K562 (cell line): ENCODE measurements around the gene CENPO. TPM values are rescaled to one million over a fixed set of nuclear protein-coding genes. Genes with fewer than 3 reads are reported as not detected.

Experiments
- ATAC-seq: fragments of 200-7000 bp; cut with Tn5 transposase; 3 replicates; pipeline ENCODE4 v1.9.1; 2020; ENCODE audit warnings: moderate library complexity
- BruUV-seq: library from RNA; stranded (reverse); fragments of 400-500 nt; replicated peaks from 2 replicates; lab custom pipeline; 2021; lab: Mats Ljungman, UMichigan
- CTCF ChIA-PET: fragments of 300-600 bp; formaldehyde crosslinking; extraction: SDS; loops from one replicate; lab custom pipeline; 2021; ENCODE audit warnings: low intra/inter-chr PET ratio; lab: Yijun Ruan, JAX
- POLR2A ChIA-PET: fragments of 300-600, 350-650 bp; sonication (Branson Sonifier 250); formaldehyde crosslinking; extraction: SDS; loops from one replicate; lab custom pipeline; 2021; ENCODE audit warnings: antibody characterized with exemption, inconsistent platforms; lab: Yijun Ruan, JAX
- DNase-seq, 4 experiments: peaks; one replicate each; pipeline versions ENCODE4 v3.0.0 to v3.0.0-alpha.2; 2011 to 2018; ENCODE audit warnings: low spot score in 3 of 4, mixed read lengths in 3 of 4; ENCODE audit errors: extremely low read depth in 1 of 4
- FAIRE-seq: peaks from 2 replicates; lab custom pipeline; 2011; peaks lifted over from hg19 to GRCh38; lab: Jason Lieb, UNC
- H2AFZ ChIP-seq: 2 replicates; pipeline ENCODE4 v1.6.0; 2011; ENCODE audit warnings: low read depth, low read length, control low read depth, inconsistent platforms
- H3K27ac ChIP-seq: fragments of 200-600 bp; 3 replicates; pipeline ENCODE4 v1.8.0; 2011; ENCODE audit warnings: low read depth, mild to moderate bottlenecking, control low read depth, inconsistent platforms, low read length, moderate library complexity, mixed read lengths; ENCODE audit errors: extremely low read depth
- H3K27me3 ChIP-seq, 2 experiments: fragments of 300-600 bp in 1 of 2; 2 replicates in 1 of 2; 3 replicates in 1 of 2; pipeline versions ENCODE4 v1.6.0 to v1.8.0; 2011; ENCODE audit warnings: inconsistent platforms in 2 of 2, low read length in 2 of 2, mild to moderate bottlenecking in 1 of 2, mixed read lengths in 1 of 2, moderate library complexity in 1 of 2; ENCODE audit not compliant: control insufficient read depth in 2 of 2, insufficient read depth in 2 of 2
- H3K36me3 ChIP-seq: fragments of 300-600 bp; 3 replicates; pipeline ENCODE4 v1.8.0; 2011; ENCODE audit warnings: mild to moderate bottlenecking, low read length, inconsistent platforms; ENCODE audit not compliant: control insufficient read depth, insufficient read depth
- H3K4me1 ChIP-seq, 2 experiments: fragments of 200-600 bp in 1 of 2; replicated peaks in 1 of 2; 2 replicates in 1 of 2; 3 replicates in 1 of 2; pipeline versions ENCODE4 v1.5.1 to v1.8.0; 2011; ENCODE audit warnings: inconsistent platforms in 2 of 2, low read length in 2 of 2, mild to moderate bottlenecking in 1 of 2, mixed read lengths in 1 of 2, moderate library complexity in 1 of 2; ENCODE audit not compliant: control insufficient read depth in 2 of 2, insufficient read depth in 2 of 2
- H3K4me2 ChIP-seq: 2 replicates; pipeline ENCODE4 v1.6.1; 2011; ENCODE audit warnings: low read length, control low read depth, inconsistent platforms, mixed read lengths; ENCODE audit not compliant: insufficient read depth
- H3K4me3 ChIP-seq: fragments of 200-600 bp; sonication (generic), shearing (Covaris generic); 2 replicates; pipeline ENCODE4 v1.5.1; 2016; ENCODE audit warnings: control low read depth, inconsistent platforms
- H3K79me2 ChIP-seq: fragments of 200-600 bp; 3 replicates; pipeline ENCODE4 v1.8.0; 2011; ENCODE audit warnings: low read length, inconsistent platforms; ENCODE audit not compliant: control insufficient read depth, insufficient read depth
- H3K9ac ChIP-seq, 2 experiments: 2 replicates each; pipeline versions ENCODE4 v1.6.0 to v1.6.1; 2011; ENCODE audit warnings: low read depth in 2 of 2, low read length in 2 of 2, control low read depth in 1 of 2, inconsistent platforms in 1 of 2, mild to moderate bottlenecking in 1 of 2, mixed read lengths in 1 of 2; ENCODE audit not compliant: insufficient read depth in 1 of 2
- H3K9me1 ChIP-seq: one replicate; pipeline ENCODE4 v1.6.0; 2011; ENCODE audit warnings: inconsistent platforms, mild to moderate bottlenecking, low read length, moderate library complexity; ENCODE audit not compliant: control insufficient read depth, insufficient read depth
- H3K9me3 ChIP-seq: replicated peaks from 2 replicates; pipeline ENCODE4 v1.5.1; 2011; ENCODE audit warnings: low read depth, low read length, inconsistent platforms; ENCODE audit not compliant: control insufficient read depth, insufficient read depth
- H4K20me1 ChIP-seq: replicated peaks from 2 replicates; pipeline ENCODE4 v1.6.1; 2011; ENCODE audit warnings: low read length, inconsistent platforms, mixed read lengths; ENCODE audit not compliant: control insufficient read depth, insufficient read depth
- ARHGAP35 ChIP-seq: fragments of 450-650 bp; IDR thresholded peaks from 2 replicates; pipeline ENCODE4 v1.6.1; 2018; ENCODE audit not compliant: partially characterized antibody
- CHD2 ChIP-seq: IDR thresholded peaks from 2 replicates; pipeline ENCODE4 v1.6.1; 2011; ENCODE audit warnings: low read depth, low read length
- GATAD2B ChIP-seq: fragments of 450-650 bp; IDR thresholded peaks from 2 replicates; pipeline ENCODE4 v1.6.1; 2017; ENCODE audit warnings: mild to moderate bottlenecking, borderline replicate concordance
- KAT2B ChIP-seq: IDR thresholded peaks from one replicate; pipeline ENCODE4 v1.6.1; 2012; ENCODE audit warnings: low read depth, mild to moderate bottlenecking, control low read depth, inconsistent platforms, low read length, moderate library complexity
- MYC ChIP-seq, 2 experiments: fragments of 250-450 bp in 1 of 2; sonication (Bioruptor Pico) in 1 of 2; IDR thresholded peaks; 2 replicates each; pipeline versions ENCODE4 v1.5.1 to v1.6.1; 2012 to 2021; ENCODE audit warnings: low read depth in 2 of 2, borderline replicate concordance in 1 of 2, improper control_type of control experiment in 1 of 2, low read length in 1 of 2, mild to moderate bottlenecking in 1 of 2, moderate library complexity in 1 of 2
- POLR2G ChIP-seq: fragments of 200-400 bp; formaldehyde crosslinking; IDR thresholded peaks from 2 replicates; pipeline ENCODE4 v1.6.1; 2017; ENCODE audit warnings: low read depth, mild to moderate bottlenecking, antibody characterized with exemption, low read length, moderate library complexity
- RAD51 ChIP-seq: fragments of 450-650 bp; IDR thresholded peaks from 2 replicates; pipeline ENCODE4 v1.7.1; 2016; ENCODE audit warnings: low read depth, mild to moderate bottlenecking, borderline replicate concordance
- RBM22 ChIP-seq: fragments of 200-400 bp; formaldehyde crosslinking; IDR thresholded peaks from 2 replicates; pipeline ENCODE4 v1.6.1; 2018; ENCODE audit warnings: low read length, low read depth; ENCODE audit not compliant: poor library complexity, severe bottlenecking
- TBL1XR1 ChIP-seq, 2 experiments: IDR thresholded peaks; 2 replicates each; pipeline ENCODE4 v1.6.1; 2012; ENCODE audit warnings: improper control_type of control experiment in 2 of 2, low read length in 2 of 2, mild to moderate bottlenecking in 1 of 2
- YY1 ChIP-seq, 3 experiments: IDR thresholded peaks; 2 replicates each; pipeline ENCODE4 v1.6.1; 2011; ENCODE audit warnings: low read length in 2 of 3, mild to moderate bottlenecking in 2 of 3, moderate library complexity in 2 of 3, borderline replicate concordance in 1 of 3, control low read depth in 1 of 3, low read depth in 1 of 3; ENCODE audit not compliant: insufficient read depth in 3 of 3, insufficient replicate concordance in 2 of 3, control insufficient read depth in 1 of 3, insufficient read length in 1 of 3; ENCODE audit errors: extremely low read depth in 1 of 3
- ZBTB17 ChIP-seq: fragments of 450-650 bp; formaldehyde crosslinking; IDR thresholded peaks from 2 replicates; pipeline ENCODE4 v1.4.0; 2020; ENCODE audit warnings: mild to moderate bottlenecking
- ZC3H4 ChIP-seq: sonication (generic); formaldehyde crosslinking; IDR thresholded peaks from 2 replicates; pipeline ENCODE4 v1.9.0; 2021; ENCODE audit warnings: missing genetic modification reagents, borderline replicate concordance
- ZNF584 ChIP-seq: fragments of 200-800 bp; sonication (Bioruptor generic); IDR thresholded peaks from 2 replicates; pipeline ENCODE4 v1.6.1; 2016; ENCODE audit warnings: low read depth, mild to moderate bottlenecking, missing genetic modification characterization, missing compliant biosample characterization
- ZNF589 ChIP-seq: fragments of 200-800 bp; sonication (Bioruptor generic); IDR thresholded peaks from 2 replicates; pipeline ENCODE4 v1.6.1; 2016; ENCODE audit warnings: low read depth, missing genetic modification characterization, missing compliant biosample characterization
- ZNF707 ChIP-seq: fragments of 250-450 bp; sonication (Bioruptor Pico); conservative IDR thresholded peaks from 2 replicates; pipeline ENCODE4 v1.8.0; 2022; ENCODE audit warnings: inconsistent platforms, mild to moderate bottlenecking, moderate library complexity
- WGBS: fragments of 100-300 bp; shearing (Covaris generic); methylation state at CpG from one replicate; pipeline ENCODE4 v1.1.6; 2016; ENCODE audit warnings: low coverage, mixed read lengths; ENCODE audit not compliant: insufficient coverage; ENCODE audit errors: missing lambda C conversion rate; 5-methylcytosine and 5-hydroxymethylcytosine counted together
- in situ Hi-C: fragments of 300-500 bp; cut with MboI; formaldehyde crosslinking; loops from 4 replicates; pipeline ENCODE4 v1.15.0; 2018; ENCODE audit warnings: inconsistent platforms, mixed read lengths
- intact Hi-C: fragments of 100-400 bp; cut with micrococcal nuclease; formaldehyde crosslinking; loops from 2 replicates; pipeline ENCODE4 v1.14.2; 2022
- polyA plus RNA-seq, 8 experiments: library from polyadenylated mRNA; depleted of rRNA in 4 of 8; stranded (reverse) in 5 of 8; unstranded in 3 of 8; fragments of >200 nt; fragmentation: Nextera tagmentation in 2 of 8; fragmentation: Illumina TruSeq in 1 of 8; extraction: Ambion mirVana in 2 of 8; extraction: Trizol in 1 of 8; gene quantifications; 2 replicates each; pipeline versions ENCODE4 v1.2.1 to v1.2.3, GENCODE V29; 2011 to 2014; ENCODE audit warnings: inconsistent platforms in 1 of 8, missing spikeins in 1 of 8
- total RNA-seq, 7 experiments: library from RNA; depleted of rRNA in 6 of 7; stranded (reverse); fragments of >200 nt in 6 of 7; fragmentation: Illumina TruSeq in 2 of 7; extraction: Trizol in 2 of 7; gene quantifications; 2 replicates each; pipeline versions ENCODE4 v1.2.1 to v1.2.3, GENCODE V29; 2011 to 2021; ENCODE audit warnings: low replicate concordance in 1 of 7

The CENPO gene
- total and polyA plus RNA-seq, 9 of the 15 experiments (the other 6 are each of a cell fraction or from before 2014, with no cell fraction given), result 30.6 to 59.4 (median 38.9) TPM

- H3K9me1 ChIP-seq, result no peaks in the 10 kb centered on the region
- intact Hi-C loops, result no loop called here
- H3K4me2 ChIP-seq, result no peak overlapping the region
- in situ Hi-C loops, result no loop called here
- H3K4me3 ChIP-seq, result no peak overlapping the region
- POLR2A ChIA-PET, result no interaction called here
- no peaks in the 10 kb centered on the region for H3K79me2 ChIP-seq
- peaks cover 0 to 5% of the 10 kb centered on the region in 2 experiments; a peak in 2 of 5 replicates for H3K4me1 ChIP-seq
- CTCF ChIA-PET, result no interaction called here
- H4K20me1 ChIP-seq, result no peaks in the 10 kb centered on the region
- BruUV-seq, result no TSS peak
- H2AFZ ChIP-seq, result no peak overlapping the region
- H3K9ac ChIP-seq, result no peak overlapping the region
- WGBS, result 86% methylated on average over 6 of the region's 14 CpGs
- no peak for DNase-seq
- peaks cover 52% of the 10 kb centered on the region; the same call in 2 of the 3 replicates for H3K36me3 ChIP-seq
- peak; percentile 45; the same call in 1 of the 2 replicates for TF ChIP-seq POLR2G
- TF ChIP-seq CHD2, result no peak
- H3K9me3 ChIP-seq, result no peaks in the 10 kb centered on the region
- FAIRE-seq, result no peak
- H3K27me3 ChIP-seq, result no peaks in the 10 kb centered on the region
- no peak for ATAC-seq
- H3K27ac ChIP-seq, result no peak overlapping the region
Observed at GRCh38 chr2:24832073-24832461, 38.8 kb downstream of the CENPO start.

GRCh38 chr2:24832521-24832920 lies 39.3 kb downstream of the CENPO start:
- 66% methylated on average over 9 of the region's 9 CpGs for WGBS
- BruUV-seq, result no TSS peak
- no peak for DNase-seq
- in situ Hi-C loops, result no loop called here
- Histone ChIP-seq H3K4me3 (no peak overlapping the region), H3K9ac (no peak overlapping the region), H3K9me1 (no peaks in the 10 kb centered on the region), H3K27ac (no peak overlapping the region), H3K9me3 (no peaks in the 10 kb centered on the region), H3K4me2 (no peak overlapping the region), H3K36me3 (peaks cover 53% of the 10 kb centered on the region; the same call in 2 of the 3 replicates), H4K20me1 (no peaks in the 10 kb centered on the region), H2AFZ (no peak overlapping the region), H3K4me1 (peaks cover 0 to 5% of the 10 kb centered on the region in 2 experiments; a peak in 2 of 5 replicates), H3K27me3 (no peaks in the 10 kb centered on the region), H3K79me2 (no peaks in the 10 kb centered on the region)
- ChIA-PET CTCF (no interaction called here), POLR2A (no interaction called here)
- intact Hi-C loops, result no loop called here
- FAIRE-seq, result no peak
- no peak for ATAC-seq
- TF ChIP-seq RBM22, result no peak
- no peak for TF ChIP-seq ARHGAP35
- no peak for TF ChIP-seq ZNF584
- TF ChIP-seq ZBTB17 (CRISPR knock-in tag), result no peak
- no peak for TF ChIP-seq RAD51
- TF ChIP-seq KAT2B, result no peak
- TF ChIP-seq ZC3H4, result no peak
- no peak for TF ChIP-seq ZNF589 (CRISPR knock-in tag)
- TF ChIP-seq YY1 (IDR thresholded peaks at IDR 0.05; ENCODE audit: borderline replicate concordance in 1 of 3, control insufficient read depth in 1 of 3, extremely low read depth in 1 of 3, insufficient read depth in 3 of 3, insufficient read length in 1 of 3, insufficient replicate concordance in 2 of 3, low read depth in 1 of 3, low read length in 2 of 3), result no peak
- no peak for TF ChIP-seq ZNF707 (CRISPR knock-in tag)
- TF ChIP-seq TBL1XR1 (IDR thresholded peaks at IDR 0.05; ENCODE audit: low read length in 2 of 2), result no peak
- TF ChIP-seq MYC (IDR thresholded peaks at IDR 0.05; ENCODE audit: low read depth, low read length), result no peak
- no peak for TF ChIP-seq MYC (CRISPR knock-in tag; IDR thresholded peaks at IDR 0.05; ENCODE audit: borderline replicate concordance, low read depth)
- no peak for TF ChIP-seq GATAD2B
